ENCODE data around the gene SEC61G.

DNA sequence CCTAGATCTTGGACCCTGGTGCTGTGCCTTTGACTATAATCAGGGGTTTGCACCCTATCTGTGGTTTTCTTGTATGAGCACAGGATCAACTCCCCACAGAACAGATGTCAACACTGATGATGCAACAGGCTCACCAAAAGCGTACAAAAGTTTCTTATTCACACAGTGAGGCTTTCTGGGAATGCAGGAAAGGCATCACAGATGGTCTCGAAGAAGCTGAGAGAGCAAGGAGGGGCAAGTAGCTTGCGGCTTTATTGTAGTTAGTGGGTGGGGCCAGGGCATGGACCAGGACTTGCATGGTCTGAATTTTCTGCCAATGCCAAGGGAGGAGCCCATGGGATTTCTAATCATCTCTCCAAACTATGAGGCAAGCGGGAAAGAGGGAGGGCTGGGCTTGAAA lies 46.2 kb downstream of the SEC61G start:
- no peak for TF ChIP-seq CTCF (IDR thresholded peaks at IDR 0.05; ENCODE audit: low read depth, low read length)
- no peak for TF ChIP-seq EZH2phosphoT487 (IDR thresholded peaks at IDR 0.05; ENCODE audit: low read depth)

Data from OCI-LY3 (cell line).